IMR-90 (cell line): ENCODE data around the gene CTPS2. TPM values are rescaled to one million over a fixed set of nuclear protein-coding genes. Genes with fewer than 3 reads are reported as not detected.

Experiments
- ATAC-seq: fragments of 200-7000 bp; cut with Tn5 transposase; 2 replicates; pipeline ENCODE4 v1.9.1; 2020; ENCODE audit warnings: low read depth, mild to moderate bottlenecking, moderate library complexity
- BruUV-seq: library from RNA; stranded (reverse); fragments of 400-500 nt; replicated peaks from 2 replicates; lab custom pipeline; 2021; lab: Mats Ljungman, UMichigan
- CTCF ChIA-PET: fragments of 300-600 bp; formaldehyde crosslinking; extraction: SDS; loops from one replicate; lab custom pipeline; 2021; ENCODE audit warnings: antibody characterized with exemption; lab: Yijun Ruan, JAX
- POLR2A ChIA-PET: fragments of 300-600 bp; sonication (Branson Sonifier 250); formaldehyde crosslinking; loops from one replicate; lab custom pipeline; 2022; ENCODE audit warnings: antibody characterized with exemption; ENCODE audit not compliant: unreplicated experiment; lab: Charles Lee
- DNase-seq: peaks from one replicate; pipeline ENCODE4 v3.0.0; 2013
- H2AFZ ChIP-seq: replicated peaks from 2 replicates; pipeline ENCODE3; 2013; ENCODE audit warnings: low read length, mild to moderate bottlenecking; ENCODE audit not compliant: poor library complexity
- H2AK5ac ChIP-seq: 2 replicates; pipeline ENCODE4 v1.6.1; 2013; ENCODE audit warnings: low read depth, low read length, inconsistent platforms
- H2AK9ac ChIP-seq: replicated peaks from 2 replicates; pipeline ENCODE3; 2013; ENCODE audit warnings: mild to moderate bottlenecking, low read depth, low read length, moderate library complexity; ENCODE audit not compliant: poor library complexity
- H2BK120ac ChIP-seq: 2 replicates; pipeline ENCODE4 v1.6.1; 2013; ENCODE audit warnings: low read depth, low read length, inconsistent platforms
- H2BK15ac ChIP-seq: 3 replicates; pipeline ENCODE4 v1.6.1; 2013; ENCODE audit warnings: low read depth, low read length, inconsistent platforms
- H2BK20ac ChIP-seq: 2 replicates; pipeline ENCODE4 v1.6.1; 2013; ENCODE audit warnings: low read depth, mild to moderate bottlenecking, inconsistent platforms, low read length, moderate library complexity
- H2BK5ac ChIP-seq: 2 replicates; pipeline ENCODE4 v1.6.1; 2013; ENCODE audit warnings: mild to moderate bottlenecking, low read depth, low read length, inconsistent platforms; ENCODE audit not compliant: poor library complexity, severe bottlenecking
- H3K14ac ChIP-seq: replicated peaks from 2 replicates; pipeline ENCODE4 v1.6.1; 2013; ENCODE audit warnings: low read depth, low read length, inconsistent platforms
- H3K18ac ChIP-seq: 2 replicates; pipeline ENCODE4 v1.6.1; 2013; ENCODE audit warnings: low read depth, low read length, control low read depth
- H3K23ac ChIP-seq: 2 replicates; pipeline ENCODE4 v1.6.1; 2013; ENCODE audit warnings: low read depth, low read length, inconsistent platforms
- H3K27ac ChIP-seq: 2 replicates; pipeline ENCODE4 v1.5.1; 2013; ENCODE audit warnings: mild to moderate bottlenecking, control low read depth, low read length; ENCODE audit not compliant: insufficient read depth
- H3K27me3 ChIP-seq: 2 replicates; pipeline ENCODE4 v1.6.1; 2013; ENCODE audit warnings: low read length; ENCODE audit not compliant: control insufficient read depth, insufficient read depth
- H3K36me3 ChIP-seq: 2 replicates; pipeline ENCODE4 v1.6.1; 2013; ENCODE audit warnings: low read length, mixed read lengths; ENCODE audit not compliant: control insufficient read depth, insufficient read depth
- H3K4ac ChIP-seq: 2 replicates; pipeline ENCODE4 v1.6.1; 2013; ENCODE audit warnings: low read depth, low read length, inconsistent platforms
- H3K4me1 ChIP-seq: 2 replicates; pipeline ENCODE4 v1.6.1; 2013; ENCODE audit warnings: low read length, mixed read lengths; ENCODE audit not compliant: control insufficient read depth, insufficient read depth
- H3K4me2 ChIP-seq: 2 replicates; pipeline ENCODE4 v1.6.1; 2013; ENCODE audit warnings: low read depth, mild to moderate bottlenecking, control low read depth, low read length, moderate library complexity
- H3K4me3 ChIP-seq: 2 replicates; pipeline ENCODE4 v1.5.1; 2013; ENCODE audit warnings: low read depth, mild to moderate bottlenecking, control low read depth, low read length, moderate library complexity; ENCODE audit not compliant: insufficient read depth
- H3K56ac ChIP-seq: 2 replicates; pipeline ENCODE4 v1.6.1; 2013; ENCODE audit warnings: low read length, inconsistent platforms; ENCODE audit not compliant: insufficient read depth; ENCODE audit errors: extremely low read depth
- H3K79me1 ChIP-seq, 2 experiments: 2 replicates each; pipeline ENCODE4 v1.6.1; 2013; ENCODE audit warnings: low read length in 2 of 2, inconsistent platforms in 1 of 2, low read depth in 1 of 2
- H3K9ac ChIP-seq: 2 replicates; pipeline ENCODE4 v1.6.1; 2013; ENCODE audit warnings: low read depth, low read length, control low read depth
- H3K9me1 ChIP-seq: 2 replicates; pipeline ENCODE4 v1.6.1; 2013; ENCODE audit warnings: low read length, inconsistent platforms; ENCODE audit not compliant: insufficient read depth
- H3K9me3 ChIP-seq: 2 replicates; pipeline ENCODE4 v1.6.1; 2013; ENCODE audit warnings: low read length; ENCODE audit not compliant: control insufficient read depth, insufficient read depth
- H4K20me1 ChIP-seq: 2 replicates; pipeline ENCODE4 v1.6.1; 2013; ENCODE audit warnings: low read length, inconsistent platforms; ENCODE audit not compliant: insufficient read depth
- H4K5ac ChIP-seq: 2 replicates; pipeline ENCODE4 v1.6.1; 2013; ENCODE audit warnings: mild to moderate bottlenecking, low read depth, low read length, control low read depth
- H4K8ac ChIP-seq, 2 experiments: 2 replicates each; pipeline ENCODE4 v1.6.1; 2013; ENCODE audit warnings: low read depth in 2 of 2, low read length in 2 of 2, control low read depth in 1 of 2, inconsistent platforms in 1 of 2
- H4K91ac ChIP-seq: 2 replicates; pipeline ENCODE4 v1.6.1; 2013; ENCODE audit warnings: low read depth, low read length, inconsistent platforms; ENCODE audit not compliant: insufficient read depth
- BHLHE40 ChIP-seq: fragments of 150-350 bp; IDR thresholded peaks from 2 replicates; pipeline ENCODE4 v1.6.1; 2016; ENCODE audit warnings: mild to moderate bottlenecking, low read depth, low read length
- CHD1 ChIP-seq: IDR thresholded peaks from 2 replicates; pipeline ENCODE4 v1.6.1; 2012; ENCODE audit warnings: low read depth, low read length, improper control_type of control experiment
- MXI1 ChIP-seq: IDR thresholded peaks from 2 replicates; pipeline ENCODE4 v1.6.1; 2012; ENCODE audit warnings: low read depth, mild to moderate bottlenecking, low read length, moderate library complexity, borderline replicate concordance
- NFE2L2 ChIP-seq: fragments of 150-350 bp; IDR thresholded peaks from 2 replicates; pipeline ENCODE4 v1.6.1; 2016; ENCODE audit warnings: low read depth, mild to moderate bottlenecking, low read length
- POLR2A ChIP-seq: IDR thresholded peaks from 2 replicates; pipeline ENCODE4 v1.6.1; 2012; ENCODE audit warnings: mild to moderate bottlenecking, low read depth, low read length
- RAD21 ChIP-seq: IDR thresholded peaks from 2 replicates; pipeline ENCODE4 v1.6.1; 2012; ENCODE audit warnings: low read length, improper control_type of control experiment
- RCOR1 ChIP-seq: IDR thresholded peaks from 2 replicates; pipeline ENCODE4 v1.6.1; 2012; ENCODE audit warnings: mild to moderate bottlenecking, low read length, improper control_type of control experiment; ENCODE audit not compliant: insufficient replicate concordance
- RFX5 ChIP-seq: IDR thresholded peaks from 2 replicates; pipeline ENCODE4 v1.8.0; 2012; ENCODE audit warnings: low read depth, mild to moderate bottlenecking, low read length, moderate library complexity
- WGBS, 2 experiments: methylation state at CpG; one replicate each; pipeline versions ENCODE4 v1.1.5 to v1.1.7; 2013; ENCODE audit warnings: missing lambda C conversion rate in 2 of 2; ENCODE audit not compliant: insufficient read length in 1 of 2; ENCODE audit errors: extremely low coverage in 2 of 2; 5-methylcytosine and 5-hydroxymethylcytosine counted together
- dilution Hi-C: fragments of 300-500 bp; cut with HindIII; formaldehyde crosslinking; loops from one replicate; pipeline ENCODE4 v1.14.3; 2018; ENCODE audit warnings: low sequenced_read_pairs; ENCODE audit not compliant: unreplicated experiment
- in situ Hi-C: fragments of 300-500 bp; cut with MboI; formaldehyde crosslinking; loops from 3 replicates; pipeline ENCODE4 v1.14.3; 2019; ENCODE audit warnings: low sequenced_read_pairs, inconsistent platforms, mixed read lengths
- intact Hi-C: fragments of 100-400 bp; cut with micrococcal nuclease; formaldehyde crosslinking; loops from 2 replicates; pipeline ENCODE4 v1.10.0; 2022
- polyA plus RNA-seq, 3 experiments: library from polyadenylated mRNA; depleted of rRNA; stranded (reverse); fragments of >200 nt; gene quantifications; 2 replicates each; pipeline ENCODE4 v1.2.3, GENCODE V29; 2012; ENCODE audit warnings: low replicate concordance in 1 of 3
- total RNA-seq: library from RNA; depleted of rRNA; stranded (reverse); fragments of >200 nt; gene quantifications from 2 replicates; pipeline ENCODE4 v1.2.3, GENCODE V29; 2012

Gene CTPS2
- total and polyA plus RNA-seq, 2 of the 4 experiments (the other 2 are of a cell fraction), result 6.0 to 13.1 TPM

- BruUV-seq, result no TSS peak
- Histone ChIP-seq H2BK5ac (no peak overlapping the region), H3K27me3 (no peaks in the 10 kb centered on the region), H3K4me1 (no peaks in the 10 kb centered on the region), H3K9me3 (no peaks in the 10 kb centered on the region), H3K79me1 (peaks cover 7 to 10% of the 10 kb centered on the region in 2 experiments), H3K56ac (no peak overlapping the region), H2AK9ac (no peak overlapping the region), H3K18ac (no peak overlapping the region), H3K9me1 (0 out of 2 replicates have a peak, but pooled peaks cover 4% of the 10 kb centered on the region), H3K9ac (no peak overlapping the region), H3K4me3 (no peak overlapping the region), H3K23ac (no peak overlapping the region), H4K91ac (no peak overlapping the region), H2AK5ac (no peak overlapping the region), H2BK15ac (no peak overlapping the region), H4K5ac (no peak overlapping the region), H3K4me2 (no peak overlapping the region), H2AFZ (no peak overlapping the region), H4K8ac (no peak overlapping the region), H3K4ac (no peak overlapping the region), H3K36me3 (peaks cover 46% of the 10 kb centered on the region), H2BK120ac (no peak overlapping the region), H3K14ac (no peak overlapping the region), H3K27ac (no peak overlapping the region), H2BK20ac (no peak overlapping the region), H4K20me1 (peaks cover 3% of the 10 kb centered on the region; the same call in 1 of the 2 replicates)
- no peak for ATAC-seq
- POLR2A ChIA-PET, result interaction anchor here (0.6 kb wide), 1 partner anchor 11 kb away, joined by 5 read pairs; no protein-coding TSS in a partner anchor
- in situ Hi-C loops (no loop called here), intact Hi-C loops (no loop called here), dilution Hi-C loops (no loop called here)
- CTCF ChIA-PET, result no interaction called here
- no peak for DNase-seq
- WGBS, 2 experiments, result 100% methylated on average over 2 of the region's 5 CpGs; no CpG with 5 or more reads in 1 of the 2 experiments
- no peak for TF ChIP-seq RFX5
- TF ChIP-seq RCOR1, result no peak
- no peak for TF ChIP-seq POLR2A
- no peak for TF ChIP-seq CHD1
- TF ChIP-seq BHLHE40, result no peak
- TF ChIP-seq RAD21, result no peak
- TF ChIP-seq NFE2L2, result no peak
- no peak for TF ChIP-seq MXI1
Measured at GRCh38 chrX:16745659-16746058, 33.2 kb upstream of the CTPS2 start.
